ENCODE measurements around the gene IL6R.
A peak's percentile ranks its signal among the peaks of the same experiment; 100 is the strongest.

The IL6R gene

GRCh38 chr1:154448331-154448811 lies 43.2 kb downstream of the IL6R start:
- TF ChIP-seq CTCF (IDR thresholded peaks at IDR 0.05; ENCODE audit: low read depth, low read length) = no peak
- no peak for DNase-seq (ENCODE audit: low read depth, low spot score)
- H3K4me3 ChIP-seq (ENCODE audit: low read depth, low read length) = no peak overlapping the region
- in situ Hi-C loops (cut with HindIII; ENCODE audit: low sequenced_read_pairs) = no loop called here

- no peak for DNase-seq (ENCODE audit: low read depth, low spot score)
- H3K4me3 ChIP-seq (ENCODE audit: low read depth, low read length) = no peak overlapping the region
- in situ Hi-C loops (cut with HindIII; ENCODE audit: low sequenced_read_pairs) = no loop called here
- TF ChIP-seq CTCF (IDR thresholded peaks at IDR 0.05; ENCODE audit: low read depth, low read length) = no peak
Observed at GRCh38 chr1:154453161-154453560, 48.0 kb downstream of the IL6R start.

- DNase-seq (ENCODE audit: low read depth, low spot score) = peak; percentile 65
Observed at GRCh38 chr1:154453574-154454352, 48.6 kb downstream of the IL6R start.

GRCh38 chr1:154454386-154455120 lies 49.4 kb downstream of the IL6R start:
- in situ Hi-C loops (cut with HindIII; ENCODE audit: low sequenced_read_pairs) = no loop called here
- DNase-seq (ENCODE audit: low read depth, low spot score) = no peak
- H3K4me3 ChIP-seq (ENCODE audit: low read depth, low read length) = no peak overlapping the region
- no peak for TF ChIP-seq CTCF (IDR thresholded peaks at IDR 0.05; ENCODE audit: low read depth, low read length)

More at GRCh38 chr1:154453574-154454352, 48.6 kb downstream of the IL6R start:
- in situ Hi-C loops (cut with HindIII; ENCODE audit: low sequenced_read_pairs) = no loop called here
- no peak overlapping the region for H3K4me3 ChIP-seq (ENCODE audit: low read depth, low read length)
- TF ChIP-seq CTCF (IDR thresholded peaks at IDR 0.05; ENCODE audit: low read depth, low read length) = no peak

- in situ Hi-C loops (cut with HindIII; ENCODE audit: low sequenced_read_pairs) = no loop called here
- DNase-seq (ENCODE audit: low read depth, low spot score) = no peak
- TF ChIP-seq CTCF (IDR thresholded peaks at IDR 0.05; ENCODE audit: low read depth, low read length) = no peak
- no peak overlapping the region for H3K4me3 ChIP-seq (ENCODE audit: low read depth, low read length)
Observed at GRCh38 chr1:154456631-154457030, 51.5 kb downstream of the IL6R start.

- in situ Hi-C loops (cut with HindIII; ENCODE audit: low sequenced_read_pairs) = no loop called here
- no peak overlapping the region for H3K4me3 ChIP-seq (ENCODE audit: low read depth, low read length)
- no peak for TF ChIP-seq CTCF (IDR thresholded peaks at IDR 0.05; ENCODE audit: low read depth, low read length)
- DNase-seq (ENCODE audit: low read depth, low spot score) = no peak
Observed at GRCh38 chr1:154459080-154459479, 53.9 kb downstream of the IL6R start.

Measured in astrocyte of the spinal cord (primary cell).